ENCODE data around the gene BRD1. TPM values are rescaled to one million over a fixed set of nuclear protein-coding genes. Genes with fewer than 3 reads are reported as not detected.

Gene BRD1
- total and polyA plus RNA-seq, 4 donors, result 16.6 to 51.5 (median 28.1) TPM

DNA sequence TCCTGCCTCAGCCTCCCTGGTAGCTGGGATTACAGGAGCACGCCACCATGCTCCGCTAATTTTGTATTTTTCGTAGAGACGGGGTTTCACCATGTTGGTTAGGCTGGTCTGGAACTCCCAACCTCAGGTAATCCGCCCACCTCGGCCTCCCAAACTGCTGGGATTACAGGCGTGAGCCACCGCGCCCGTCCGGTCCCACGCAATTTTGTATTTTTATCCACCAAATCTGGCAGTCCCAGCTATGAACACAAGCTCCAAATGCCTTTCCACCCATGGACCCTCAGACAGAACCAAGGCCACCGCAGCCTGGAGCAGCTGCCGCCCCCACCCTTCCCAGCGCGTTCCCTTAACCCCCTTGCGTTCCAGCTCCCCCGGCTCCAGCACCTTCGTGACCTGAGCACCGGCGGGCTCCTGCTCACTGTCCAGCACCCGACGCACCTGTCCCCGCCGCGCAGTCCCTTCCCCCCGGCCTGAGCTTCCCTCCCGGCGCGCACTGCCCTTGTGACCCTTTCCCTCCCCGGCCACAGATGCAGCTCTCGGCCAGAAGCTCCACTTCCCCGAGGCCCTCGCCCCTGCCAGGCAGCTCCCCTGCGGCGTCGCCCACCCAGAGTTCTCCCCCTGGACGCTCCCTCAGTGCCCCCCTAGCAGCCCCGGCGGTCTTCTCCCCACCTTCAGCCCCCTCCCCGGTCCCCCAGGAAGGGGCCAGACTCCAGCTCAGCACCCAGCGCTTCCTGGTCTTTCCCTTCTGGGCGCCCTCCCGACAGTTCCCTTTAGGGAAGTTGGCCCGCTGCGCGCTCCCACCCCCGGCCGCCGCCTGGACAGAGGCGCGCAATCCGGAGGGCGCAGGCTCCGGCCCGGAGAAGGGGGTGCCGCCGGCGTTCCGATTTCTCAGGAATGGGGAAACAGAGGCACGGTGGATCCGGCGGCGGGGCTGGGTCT lies 20.3 kb upstream of the BRD1 start:
- Histone ChIP-seq H3K27ac (ENCODE audit: low read depth in 1 of 2, low read length in 1 of 2) (no peak overlapping the region), H3K9ac (ENCODE audit: insufficient read depth in 1 of 2, low read length in 2 of 2) (no peak overlapping the region), H3K4me3 (peak overlapping the region; percentile 25), H3K27me3 (ENCODE audit: control insufficient read depth in 3 of 3, insufficient read depth in 3 of 3, low read length in 2 of 3) (peaks cover 0 to 58% (median 52%) of the 10 kb centered on the region in 3 donors), H3K36me3 (ENCODE audit: control insufficient read depth in 4 of 4, insufficient read depth in 4 of 4, low read length in 4 of 4) (no peaks in the 10 kb centered on the region), H3K9me3 (ENCODE audit: control insufficient read depth in 4 of 4, insufficient read depth in 3 of 4, low read length in 3 of 4) (peaks cover 0 to 2% (median 0%) of the 10 kb centered on the region in 4 donors), H3K4me1 (ENCODE audit: control insufficient read depth in 5 of 5, insufficient read depth in 5 of 5, low read length in 5 of 5) (peaks cover 0 to 18% (median 0%) of the 10 kb centered on the region in 5 donors)
- 21 to 22% methylated on average over 59 to 64 of the region's 64 CpGs for WGBS, 2 donors
- DNase-seq (no peak), ATAC-seq (ENCODE audit: insufficient read depth, low FRiP score) (no peak)
- TF ChIP-seq, protein P1, sequence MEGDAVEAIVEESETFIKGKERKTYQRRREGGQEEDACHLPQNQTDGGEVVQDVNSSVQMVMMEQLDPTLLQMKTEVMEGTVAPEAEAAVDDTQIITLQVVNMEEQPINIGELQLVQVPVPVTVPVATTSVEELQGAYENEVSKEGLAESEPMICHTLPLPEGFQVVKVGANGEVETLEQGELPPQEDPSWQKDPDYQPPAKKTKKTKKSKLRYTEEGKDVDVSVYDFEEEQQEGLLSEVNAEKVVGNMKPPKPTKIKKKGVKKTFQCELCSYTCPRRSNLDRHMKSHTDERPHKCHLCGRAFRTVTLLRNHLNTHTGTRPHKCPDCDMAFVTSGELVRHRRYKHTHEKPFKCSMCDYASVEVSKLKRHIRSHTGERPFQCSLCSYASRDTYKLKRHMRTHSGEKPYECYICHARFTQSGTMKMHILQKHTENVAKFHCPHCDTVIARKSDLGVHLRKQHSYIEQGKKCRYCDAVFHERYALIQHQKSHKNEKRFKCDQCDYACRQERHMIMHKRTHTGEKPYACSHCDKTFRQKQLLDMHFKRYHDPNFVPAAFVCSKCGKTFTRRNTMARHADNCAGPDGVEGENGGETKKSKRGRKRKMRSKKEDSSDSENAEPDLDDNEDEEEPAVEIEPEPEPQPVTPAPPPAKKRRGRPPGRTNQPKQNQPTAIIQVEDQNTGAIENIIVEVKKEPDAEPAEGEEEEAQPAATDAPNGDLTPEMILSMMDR (IDR thresholded peaks at IDR 0.05; ENCODE audit: control extremely low read depth, extremely low read depth), result no peak

DNA sequence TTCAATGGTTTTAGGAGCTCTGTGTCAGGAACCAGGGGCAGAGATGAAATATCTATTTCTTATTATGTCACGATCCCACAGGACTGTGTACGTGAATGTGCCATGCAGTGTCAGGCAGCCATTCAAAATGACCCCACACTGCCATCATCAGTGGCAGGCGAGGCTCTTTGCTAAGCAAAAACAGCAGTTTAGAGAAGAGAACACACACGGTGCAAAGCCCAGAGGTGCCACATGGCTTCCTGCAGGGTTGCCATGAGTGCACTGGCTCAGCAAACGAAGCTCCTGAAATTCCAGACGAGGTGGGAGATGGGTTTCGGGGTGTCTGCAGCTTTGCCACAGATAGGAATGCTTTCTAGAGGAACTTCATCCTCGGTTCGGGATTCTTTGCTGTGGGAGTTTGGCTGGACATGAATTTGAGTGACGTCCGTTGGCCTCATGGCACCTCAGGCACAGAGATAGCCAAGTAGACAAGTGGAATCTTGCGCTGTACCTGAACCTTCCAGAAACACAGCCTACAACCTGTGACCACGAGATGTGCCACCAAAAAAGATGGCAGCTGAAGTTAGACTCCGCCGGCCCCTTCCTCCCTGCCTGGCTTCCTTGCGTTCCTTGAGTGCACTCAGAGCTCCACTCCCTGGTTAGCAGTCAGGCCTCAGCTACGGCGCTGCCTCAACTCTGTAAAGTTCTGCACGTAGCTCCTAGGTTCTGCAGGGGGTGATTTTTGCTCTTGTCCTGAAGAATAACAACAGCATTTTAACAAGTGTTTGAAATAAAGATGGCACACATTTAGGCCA lies 18.2 kb upstream of the BRD1 start:
- TF ChIP-seq, protein P1 (IDR thresholded peaks at IDR 0.05; ENCODE audit: control extremely low read depth, extremely low read depth), result no peak
- DNase-seq (no peak), ATAC-seq (ENCODE audit: insufficient read depth, low FRiP score) (no peak)
- Histone ChIP-seq H3K9ac (ENCODE audit: insufficient read depth in 1 of 2, low read length in 2 of 2) (no peak overlapping the region), H3K27me3 (ENCODE audit: control insufficient read depth in 3 of 3, insufficient read depth in 3 of 3, low read length in 2 of 3) (peaks cover 0 to 51% (median 48%) of the 10 kb centered on the region in 3 donors), H3K27ac (ENCODE audit: low read depth in 1 of 2, low read length in 1 of 2) (no peak overlapping the region), H3K36me3 (ENCODE audit: control insufficient read depth in 4 of 4, insufficient read depth in 4 of 4, low read length in 4 of 4) (no peaks in the 10 kb centered on the region), H3K9me3 (ENCODE audit: control insufficient read depth in 4 of 4, insufficient read depth in 3 of 4, low read length in 3 of 4) (peaks cover 0 to 2% (median 0%) of the 10 kb centered on the region in 4 donors), H3K4me1 (ENCODE audit: control insufficient read depth in 5 of 5, insufficient read depth in 5 of 5, low read length in 5 of 5) (peaks cover 0 to 18% (median 0%) of the 10 kb centered on the region in 5 donors), H3K4me3 (no peak overlapping the region)
- 81 to 88% methylated on average over 19 of the region's 19 CpGs for WGBS, 2 donors

DNA sequence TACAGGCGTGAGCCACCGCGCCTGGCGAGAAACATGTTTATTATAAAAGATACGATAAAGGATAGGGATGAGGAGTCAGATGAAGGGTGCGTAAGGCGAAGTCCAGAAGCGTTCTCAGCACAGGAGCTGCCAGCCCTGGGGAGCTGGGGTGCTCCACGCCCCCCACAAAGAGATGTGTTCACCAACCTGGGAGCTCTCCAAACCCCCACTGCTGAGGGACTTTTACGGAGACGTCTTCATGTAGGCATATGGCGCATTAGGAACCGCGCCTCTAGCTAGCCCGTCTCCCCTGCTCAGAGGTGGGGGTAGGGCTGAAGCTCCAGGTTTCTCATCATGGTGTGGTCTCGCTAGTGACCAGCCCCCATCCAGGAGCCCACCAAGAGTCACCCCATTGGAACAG lies 17.6 kb upstream of the BRD1 start:
- H3K9me3 ChIP-seq (ENCODE audit: control insufficient read depth in 4 of 4, insufficient read depth in 3 of 4, low read length in 3 of 4), result peaks cover 0 to 2% (median 0%) of the 10 kb centered on the region in 4 donors
- peaks cover 0 to 18% (median 0%) of the 10 kb centered on the region in 5 donors for H3K4me1 ChIP-seq (ENCODE audit: control insufficient read depth in 5 of 5, insufficient read depth in 5 of 5, low read length in 5 of 5)
- H3K36me3 ChIP-seq (ENCODE audit: control insufficient read depth in 4 of 4, insufficient read depth in 4 of 4, low read length in 4 of 4), result no peaks in the 10 kb centered on the region
- no peak for ATAC-seq (ENCODE audit: insufficient read depth, low FRiP score)
- no peak for DNase-seq
- H3K4me3 ChIP-seq, result no peak overlapping the region
- TF ChIP-seq, protein P1 (IDR thresholded peaks at IDR 0.05; ENCODE audit: control extremely low read depth, extremely low read depth), result no peak
- WGBS, 2 donors, result 84 to 88% methylated on average over 16 of the region's 16 CpGs
- no peak overlapping the region for H3K27ac ChIP-seq (ENCODE audit: low read depth in 1 of 2, low read length in 1 of 2)
- peaks cover 0 to 45% (median 42%) of the 10 kb centered on the region in 3 donors for H3K27me3 ChIP-seq (ENCODE audit: control insufficient read depth in 3 of 3, insufficient read depth in 3 of 3, low read length in 2 of 3)
- no peak overlapping the region for H3K9ac ChIP-seq (ENCODE audit: insufficient read depth in 1 of 2, low read length in 2 of 2)

All from lung (tissue), 12 donors.